ENCODE measurements around the gene MRPL21.

- TF ChIP-seq CTCF (IDR thresholded peaks at IDR 0.05) (no peak), POLR2AphosphoS5 (IDR thresholded peaks at IDR 0.05) (no peak), POLR2A (IDR thresholded peaks at IDR 0.05) (no peak)
Observed at GRCh38 chr11:68872216-68873003, 31.2 kb downstream of the MRPL21 start.
